ENCODE results near the gene PDSS1.
"Not testable (repeated sequence)": the region's sequence is repeated elsewhere in the genome, so short reads cannot be mapped to it uniquely, and the experiment has no call there.

PDSS1 gene, protein sequence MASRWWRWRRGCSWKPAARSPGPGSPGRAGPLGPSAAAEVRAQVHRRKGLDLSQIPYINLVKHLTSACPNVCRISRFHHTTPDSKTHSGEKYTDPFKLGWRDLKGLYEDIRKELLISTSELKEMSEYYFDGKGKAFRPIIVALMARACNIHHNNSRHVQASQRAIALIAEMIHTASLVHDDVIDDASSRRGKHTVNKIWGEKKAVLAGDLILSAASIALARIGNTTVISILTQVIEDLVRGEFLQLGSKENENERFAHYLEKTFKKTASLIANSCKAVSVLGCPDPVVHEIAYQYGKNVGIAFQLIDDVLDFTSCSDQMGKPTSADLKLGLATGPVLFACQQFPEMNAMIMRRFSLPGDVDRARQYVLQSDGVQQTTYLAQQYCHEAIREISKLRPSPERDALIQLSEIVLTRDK

DNA sequence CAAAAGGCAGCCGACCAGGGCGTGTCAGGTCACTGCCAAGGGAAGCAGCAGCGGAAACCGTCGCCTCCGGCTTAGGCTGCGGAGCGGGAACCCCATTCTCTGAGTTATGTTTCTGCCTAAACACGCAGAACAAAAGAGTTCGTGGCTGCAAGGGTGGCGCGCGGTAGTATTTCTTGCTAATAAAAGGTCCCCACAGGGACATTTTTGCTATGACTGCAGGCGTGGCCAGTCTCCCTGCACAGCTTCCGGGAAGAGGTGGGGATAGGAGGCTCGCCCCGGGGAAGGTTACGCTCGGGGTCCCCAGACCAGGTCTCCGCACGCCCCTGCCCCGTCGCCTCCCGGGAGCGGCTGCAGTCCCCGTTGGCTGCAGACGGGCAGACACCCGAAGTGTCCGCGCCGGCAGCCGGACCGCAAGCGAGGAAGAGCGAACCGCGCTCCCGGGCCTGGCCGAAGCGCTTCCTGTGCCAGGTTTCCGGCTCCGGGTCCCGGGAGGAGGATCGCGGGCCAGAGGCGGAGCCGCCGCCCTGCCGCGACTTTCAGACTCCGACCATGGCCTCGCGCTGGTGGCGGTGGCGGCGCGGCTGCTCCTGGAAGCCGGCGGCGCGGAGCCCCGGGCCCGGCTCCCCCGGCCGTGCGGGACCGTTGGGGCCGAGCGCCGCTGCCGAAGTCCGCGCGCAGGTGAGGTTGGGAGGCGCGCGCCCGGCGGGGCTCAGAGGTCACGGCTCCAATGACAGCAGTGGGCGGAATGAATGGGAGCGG is at the start of gene PDSS1:
Gene PDSS1 (plus strand): TSS at position 539 of the 759 bp plus-strand sequence. CDS start 11 bp downstream, at position 550.
- peak; percentile 87 for DNase-seq

DNA sequence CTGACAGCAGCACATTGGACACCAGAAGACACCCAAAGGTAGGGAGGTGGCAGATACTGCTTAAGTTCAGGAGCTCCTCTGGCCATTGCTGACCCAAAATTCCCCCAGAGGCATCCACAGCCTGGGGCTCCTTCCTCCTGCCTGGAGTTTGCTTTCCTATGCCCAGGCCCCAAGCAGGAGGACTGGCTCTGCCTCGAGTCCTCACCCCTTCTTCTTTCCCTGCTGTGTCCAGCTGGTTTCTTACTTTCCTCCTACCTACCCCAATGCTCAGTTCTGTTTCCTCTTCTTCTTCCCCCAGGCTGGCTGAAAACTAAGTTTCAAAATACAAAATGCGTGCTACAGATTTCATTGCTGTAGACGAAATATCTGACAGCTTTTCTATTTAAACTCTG is 49.3 kb upstream of the PDSS1 start:
- not testable (repeated sequence) for DNase-seq

DNA sequence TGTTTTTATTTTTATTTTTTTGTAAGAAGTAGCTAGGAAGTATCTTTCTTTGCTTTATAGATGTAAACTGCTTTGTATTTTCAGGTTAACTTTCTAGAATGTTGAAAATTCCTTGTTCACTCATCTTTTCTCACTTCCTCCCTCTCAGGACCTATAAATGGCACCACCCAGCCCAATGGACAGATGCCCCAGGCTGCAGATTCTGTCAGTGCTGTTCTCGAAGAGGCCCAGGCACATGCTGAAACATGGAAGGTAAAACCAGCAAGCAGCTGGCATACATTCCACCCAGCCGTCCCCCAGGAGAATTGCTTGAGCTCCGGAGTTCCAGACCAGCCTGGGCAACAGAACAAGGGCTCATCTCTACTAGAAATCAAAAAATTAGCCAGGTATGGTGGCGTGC is 47.1 kb upstream of the PDSS1 start:
- no peak for DNase-seq

DNA sequence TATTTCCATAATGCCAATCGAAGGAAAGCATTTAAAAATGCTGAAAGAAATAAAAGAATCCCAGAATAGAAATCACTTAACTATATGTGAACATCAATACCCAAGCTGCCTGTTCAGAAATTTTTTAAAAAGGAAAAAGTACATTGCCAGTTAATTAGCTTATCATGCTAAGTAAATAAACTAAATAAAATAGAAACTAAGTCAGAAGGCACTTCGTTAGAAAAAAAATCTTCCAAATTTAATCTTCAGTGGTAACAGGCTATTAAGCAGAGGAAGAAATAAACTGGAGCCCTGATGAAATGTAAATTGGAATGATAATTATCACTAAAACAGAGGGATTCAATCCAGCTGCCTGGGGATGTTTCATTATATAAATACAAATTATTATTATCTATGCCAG is 46.0 kb upstream of the PDSS1 start:
- DNase-seq: not testable (repeated sequence)

DNA sequence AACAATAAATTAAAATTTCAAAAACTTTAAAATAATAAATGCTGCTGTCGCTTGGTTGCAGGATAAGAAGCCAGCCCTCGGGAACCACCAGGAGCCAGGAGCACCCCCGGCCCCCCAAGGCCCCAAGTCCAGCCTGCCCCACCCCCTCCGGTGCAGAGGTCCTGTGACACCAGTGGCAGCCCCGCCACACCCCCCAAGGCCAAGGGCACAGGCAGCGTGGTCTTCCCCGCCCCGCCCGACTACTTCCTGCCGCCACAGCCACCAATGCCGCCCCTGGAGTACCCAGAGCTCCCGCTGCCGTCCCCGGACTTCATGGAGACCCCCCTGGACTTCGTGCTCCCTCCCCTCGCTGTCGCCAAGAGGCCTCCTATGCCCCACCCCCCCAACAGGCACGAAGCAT is 44.5 kb upstream of the PDSS1 start:
- no peak for DNase-seq

DNA sequence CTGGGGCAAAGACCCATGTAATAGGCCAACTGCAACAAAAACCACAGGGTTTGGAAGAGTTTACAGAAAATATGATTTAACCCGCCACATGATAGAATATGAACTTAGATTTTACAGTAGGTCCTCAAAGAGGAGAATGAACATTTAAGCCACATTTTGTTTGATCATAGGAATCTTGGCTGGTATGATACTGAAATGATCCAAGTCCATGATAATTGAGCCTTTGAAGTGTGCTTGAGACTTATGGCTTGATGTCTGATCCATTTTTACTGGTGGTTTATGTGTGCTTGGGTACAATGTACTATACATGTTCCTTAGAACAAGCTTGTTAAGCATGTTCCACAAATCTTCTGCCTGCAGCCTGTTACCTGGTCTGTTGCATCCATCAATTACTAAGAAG is 41.8 kb upstream of the PDSS1 start:
- no peak for DNase-seq

DNA sequence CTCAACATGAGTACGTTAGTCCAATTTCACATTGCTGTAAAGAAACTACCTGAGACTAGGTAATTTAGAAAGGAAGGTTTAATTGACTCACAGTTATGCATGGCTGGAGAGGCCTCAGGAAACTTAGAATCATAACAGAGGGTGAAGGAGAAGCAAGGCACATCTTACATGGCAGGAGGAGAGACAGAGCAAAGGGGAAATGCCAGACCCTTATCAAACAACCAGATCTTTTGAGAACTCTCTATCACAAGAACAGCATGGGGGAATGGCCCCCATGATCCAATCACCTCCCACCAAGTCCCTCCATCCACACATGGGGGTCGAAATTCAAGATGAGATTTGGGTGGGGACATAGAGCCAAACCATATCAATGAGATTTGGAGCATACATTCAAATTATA is 34.6 kb upstream of the PDSS1 start:
- no peak for DNase-seq

DNA sequence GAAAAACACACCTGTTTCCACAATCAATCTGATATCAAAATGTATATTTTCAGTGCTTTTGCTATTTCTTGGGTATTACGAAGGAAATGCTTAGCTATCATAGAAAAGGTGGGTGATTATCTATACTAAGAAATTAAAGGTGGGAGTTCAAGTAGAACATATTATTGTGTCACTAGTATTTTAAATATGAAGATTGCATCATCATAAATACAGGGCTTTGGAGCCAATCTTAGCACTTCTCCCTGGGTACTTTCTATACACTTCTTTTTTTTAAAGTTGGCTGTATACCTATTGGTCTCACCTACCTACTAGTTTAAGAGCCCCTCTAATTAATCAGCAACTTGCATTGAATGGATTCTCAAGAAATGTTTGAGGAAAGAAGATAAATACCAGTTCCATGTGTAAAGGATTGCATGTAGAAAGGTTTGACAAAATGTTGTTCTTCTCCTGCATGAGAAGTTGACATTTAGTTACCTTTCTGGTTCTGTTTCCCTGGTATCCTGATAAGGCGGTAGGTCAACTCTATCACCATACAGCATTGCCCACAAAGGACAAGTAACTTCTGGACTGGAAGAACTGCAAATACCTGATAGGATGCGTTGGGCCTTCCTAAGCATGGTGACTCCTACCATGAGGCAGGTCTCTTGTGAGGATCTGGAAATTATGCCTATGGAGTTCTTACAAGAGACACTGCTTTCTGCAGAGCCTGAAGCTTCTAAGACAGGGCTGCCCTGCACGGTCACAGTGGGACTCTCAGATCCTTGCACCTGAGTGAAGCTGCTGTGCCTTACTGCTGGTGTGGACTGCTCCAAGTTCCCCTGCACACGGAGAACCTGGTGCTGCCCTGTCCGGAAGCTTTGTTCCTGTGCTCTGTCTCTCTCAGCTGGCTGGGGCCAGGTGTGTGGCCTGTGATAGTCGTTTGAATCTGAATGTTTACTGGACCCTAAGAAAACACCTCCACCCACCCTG is 32.1 kb upstream of the PDSS1 start:
- no peak for DNase-seq

DNA sequence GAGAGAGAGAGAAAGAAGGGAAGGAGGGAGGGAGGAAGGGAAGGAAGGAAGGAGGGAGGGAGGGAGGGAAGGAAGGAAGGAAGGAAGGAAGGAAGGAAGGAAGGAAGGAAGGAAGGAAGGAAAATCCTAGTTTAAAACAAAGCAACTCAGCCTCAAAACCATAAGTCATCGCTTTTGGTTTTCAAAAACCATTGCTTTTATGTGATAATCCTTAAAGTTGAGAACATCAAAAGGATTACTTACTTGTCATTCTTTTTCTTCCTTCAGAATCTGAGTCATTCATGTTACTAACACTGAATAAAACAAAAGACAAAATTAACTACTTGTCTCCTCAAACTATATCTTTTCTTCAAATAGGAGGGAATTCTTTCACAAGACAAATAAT is 21.6 kb upstream of the PDSS1 start:
- DNase-seq: no peak

DNA sequence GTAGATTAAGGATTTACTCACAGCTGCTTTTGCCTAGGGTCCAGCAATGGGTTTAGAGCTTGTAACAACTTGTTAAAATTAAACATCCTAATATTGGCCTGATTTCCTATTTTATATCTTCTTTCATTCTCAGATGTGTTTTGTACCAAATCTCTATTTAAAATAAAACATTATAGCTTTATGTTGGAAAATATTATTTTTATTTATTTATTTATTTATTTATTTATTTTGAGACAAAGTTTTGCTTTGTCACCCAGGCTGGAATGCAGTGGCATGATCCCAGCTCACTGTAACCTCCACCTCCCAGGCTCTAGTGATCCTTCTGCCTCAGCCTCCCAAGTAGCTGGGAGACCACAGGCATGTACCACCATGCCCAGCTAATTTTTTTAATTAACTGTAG is 17.9 kb upstream of the PDSS1 start:
- no peak for DNase-seq

DNA sequence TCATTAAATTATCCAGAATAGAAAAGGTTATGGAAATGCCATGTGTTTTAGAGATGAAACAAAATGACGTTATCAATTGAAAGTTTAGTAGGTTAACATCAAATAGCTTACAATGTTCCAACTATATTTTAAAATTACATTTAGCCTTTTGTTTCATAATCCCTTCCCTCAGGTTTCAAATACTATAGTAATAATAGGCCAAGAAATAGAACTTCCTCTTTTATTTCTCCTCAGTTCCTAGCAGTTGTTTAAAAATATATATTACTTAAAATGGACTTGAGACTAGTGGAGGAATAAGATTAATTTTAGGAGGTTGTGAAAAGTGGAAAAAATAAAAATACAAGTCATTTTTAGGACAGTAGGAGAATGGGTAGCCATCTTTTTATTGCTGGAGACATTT is 16.4 kb upstream of the PDSS1 start:
- no peak for DNase-seq

DNA sequence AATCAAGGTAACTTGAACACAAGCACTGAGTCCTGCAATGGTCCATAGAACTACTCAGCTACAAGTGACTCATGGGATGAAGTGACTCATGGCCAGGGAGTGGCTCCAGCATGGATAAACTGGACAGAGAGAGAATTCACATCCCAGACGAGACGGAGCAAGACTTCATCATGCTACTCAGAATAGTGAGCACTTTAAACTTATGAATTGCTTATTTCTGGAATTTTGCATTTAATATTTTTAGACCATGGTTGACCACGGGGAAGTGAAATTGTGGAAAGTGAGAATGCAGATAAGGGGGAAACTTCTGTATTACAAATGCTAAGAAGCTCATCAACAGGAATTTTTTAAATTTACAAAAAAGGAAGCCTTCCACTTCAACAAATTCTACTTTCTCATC is 15.5 kb upstream of the PDSS1 start:
- DNase-seq: not testable (repeated sequence)

DNA sequence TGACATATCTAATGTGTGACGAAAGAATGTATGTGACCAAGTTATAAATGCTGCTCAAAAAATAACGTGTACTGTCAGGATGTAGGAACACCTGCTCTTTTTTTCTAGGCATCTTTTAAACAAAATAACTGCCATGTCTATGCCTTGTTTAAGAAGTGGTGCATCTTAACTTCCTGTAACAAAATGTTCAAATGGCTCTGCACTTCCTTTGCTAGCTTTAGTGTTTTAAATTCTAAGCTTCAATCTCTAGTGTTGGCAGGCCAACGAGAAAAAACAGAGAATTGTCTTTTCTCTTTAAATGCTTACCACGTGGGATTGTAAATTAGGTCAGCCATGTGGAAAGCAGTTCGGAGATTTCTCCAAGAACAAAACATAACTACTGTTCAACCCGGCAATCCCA is 14.6 kb upstream of the PDSS1 start:
- no peak for DNase-seq

DNA sequence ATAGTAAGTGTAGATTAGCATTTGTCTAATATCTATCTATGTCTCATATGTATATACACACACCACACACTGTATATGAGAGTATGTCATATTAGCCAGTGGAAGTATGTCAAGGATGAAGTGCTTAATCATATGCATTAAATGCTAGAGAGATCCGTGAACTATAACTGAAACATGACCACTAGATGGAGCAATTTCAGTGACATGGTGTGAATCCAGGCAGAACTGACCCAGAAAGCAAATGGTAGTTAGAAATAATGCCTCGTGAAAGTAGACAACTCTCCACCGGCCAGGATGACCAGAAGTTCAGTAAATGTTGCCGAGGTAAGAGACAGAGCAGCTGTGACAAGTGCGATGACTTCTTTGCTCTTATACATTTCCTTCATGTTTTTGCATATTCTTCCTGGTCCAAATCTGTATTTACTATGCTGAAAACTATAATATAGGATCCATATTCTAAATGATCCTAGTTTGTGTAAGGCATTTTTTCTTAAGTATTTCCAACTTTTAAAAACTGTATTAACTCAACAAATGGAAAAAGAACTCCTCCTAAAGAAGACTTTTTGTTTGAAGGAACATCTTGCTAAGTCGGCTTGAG is 12.7 kb upstream of the PDSS1 start:
- not testable (repeated sequence) for DNase-seq

DNA sequence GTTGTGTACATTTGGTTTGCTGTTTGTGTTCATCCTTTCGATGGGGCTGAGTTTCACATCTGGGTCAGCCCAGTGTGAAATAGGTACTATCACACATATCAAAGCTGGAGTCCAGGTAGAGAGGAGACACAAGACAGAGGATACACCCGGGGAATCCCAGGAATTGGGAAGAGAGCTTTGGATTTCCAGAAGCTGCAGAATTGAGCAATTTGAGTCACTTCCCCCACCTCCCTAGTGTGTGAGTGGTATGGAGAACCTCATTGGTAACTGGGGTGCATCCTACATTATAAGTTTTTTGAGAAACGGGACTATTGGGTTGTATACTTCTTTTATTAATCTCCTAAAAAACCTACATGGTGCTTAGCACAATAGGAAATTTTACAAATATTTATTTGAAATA is 12.1 kb upstream of the PDSS1 start:
- DNase-seq: no peak

DNA sequence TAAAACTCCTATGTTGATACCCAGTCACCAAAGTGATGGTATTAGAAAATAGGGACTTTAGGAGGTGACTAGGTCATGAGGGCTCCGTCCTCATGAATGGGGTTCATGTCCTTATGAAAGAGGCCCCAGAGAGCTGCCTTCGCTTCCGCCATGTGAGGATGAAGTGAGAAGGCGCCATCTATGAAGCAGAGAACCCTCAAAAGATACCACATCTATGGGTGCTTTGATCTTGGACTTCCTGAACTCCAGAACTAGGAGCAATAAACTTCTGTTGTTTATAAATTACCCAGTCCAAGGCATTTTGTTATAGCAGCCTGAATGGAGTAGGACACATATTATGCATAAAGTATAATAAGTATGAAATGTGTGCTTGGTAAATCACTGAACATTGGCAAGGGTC is 8.1 kb upstream of the PDSS1 start:
- DNase-seq: no peak

DNA sequence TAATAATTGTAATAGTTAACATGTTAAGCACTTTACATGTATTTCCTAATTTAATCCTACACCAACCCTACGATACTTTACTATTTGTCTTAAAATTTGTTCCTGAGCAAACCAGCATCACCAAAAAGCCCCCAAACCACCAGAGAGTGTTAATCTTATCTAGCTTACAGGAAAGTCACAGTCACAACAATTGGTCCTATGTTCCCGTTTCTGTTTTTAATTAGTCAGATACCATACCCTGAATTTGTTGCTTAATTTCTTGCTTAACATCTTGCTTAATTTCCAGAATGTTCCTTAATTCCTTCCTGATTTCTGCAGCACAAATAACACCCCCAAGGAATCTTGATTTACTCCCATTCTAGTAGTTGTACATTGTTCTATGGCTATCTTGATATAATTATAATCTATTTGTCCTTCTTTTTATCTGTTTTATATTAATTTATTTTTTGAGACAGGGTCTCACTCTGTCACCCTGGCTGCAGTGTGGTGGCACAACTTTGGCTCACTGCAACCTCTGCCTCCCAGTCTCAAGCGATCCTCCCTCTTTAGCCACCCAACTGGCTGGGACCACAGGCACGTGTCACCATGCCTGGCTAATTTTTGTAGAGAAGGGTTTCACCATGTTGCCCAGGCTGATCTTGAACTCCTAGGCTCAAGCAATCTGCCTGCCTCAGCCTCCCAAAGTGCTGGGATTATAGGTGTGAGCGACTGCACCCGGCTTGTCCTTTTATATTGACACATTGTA is 6.6 kb upstream of the PDSS1 start:
- DNase-seq: no peak

DNA sequence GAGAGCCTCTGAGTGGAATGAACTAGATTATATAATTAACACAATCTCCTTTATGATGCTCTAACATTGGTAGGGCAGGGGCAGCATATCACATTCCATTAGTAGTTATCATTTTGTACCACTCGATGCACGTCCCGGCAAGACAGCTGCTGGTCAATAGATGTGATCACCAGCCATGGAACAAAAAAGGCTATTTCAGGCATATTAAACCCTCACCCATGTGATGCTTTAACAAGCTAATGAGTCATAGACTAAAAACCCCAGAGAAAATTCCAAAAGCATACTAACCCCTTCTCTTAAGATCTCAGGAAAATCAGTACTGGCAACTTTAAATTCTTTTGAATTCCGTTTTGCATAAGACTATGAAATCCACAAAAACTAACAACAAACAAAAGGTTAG is 3.0 kb upstream of the PDSS1 start:
- DNase-seq: not testable (repeated sequence)

DNA sequence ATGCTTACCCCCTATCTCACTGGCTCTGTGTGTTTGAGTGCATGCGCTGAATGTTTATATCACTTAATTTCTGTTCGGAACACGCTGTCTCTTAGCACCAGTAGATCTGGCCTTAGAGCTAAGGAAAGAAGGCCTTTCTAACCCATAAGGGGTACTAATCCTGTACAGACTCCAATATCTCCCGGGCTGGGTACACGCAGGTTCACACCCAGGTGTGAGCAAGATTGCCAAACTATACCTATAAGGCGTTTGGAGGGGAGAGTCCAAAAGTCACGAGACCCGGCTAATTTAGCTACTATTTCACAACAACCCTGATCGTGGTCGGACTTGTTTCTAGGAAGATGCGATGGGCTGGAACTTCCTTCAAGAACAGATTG is 727 bp upstream of the PDSS1 start:
- no peak for DNase-seq

DNA sequence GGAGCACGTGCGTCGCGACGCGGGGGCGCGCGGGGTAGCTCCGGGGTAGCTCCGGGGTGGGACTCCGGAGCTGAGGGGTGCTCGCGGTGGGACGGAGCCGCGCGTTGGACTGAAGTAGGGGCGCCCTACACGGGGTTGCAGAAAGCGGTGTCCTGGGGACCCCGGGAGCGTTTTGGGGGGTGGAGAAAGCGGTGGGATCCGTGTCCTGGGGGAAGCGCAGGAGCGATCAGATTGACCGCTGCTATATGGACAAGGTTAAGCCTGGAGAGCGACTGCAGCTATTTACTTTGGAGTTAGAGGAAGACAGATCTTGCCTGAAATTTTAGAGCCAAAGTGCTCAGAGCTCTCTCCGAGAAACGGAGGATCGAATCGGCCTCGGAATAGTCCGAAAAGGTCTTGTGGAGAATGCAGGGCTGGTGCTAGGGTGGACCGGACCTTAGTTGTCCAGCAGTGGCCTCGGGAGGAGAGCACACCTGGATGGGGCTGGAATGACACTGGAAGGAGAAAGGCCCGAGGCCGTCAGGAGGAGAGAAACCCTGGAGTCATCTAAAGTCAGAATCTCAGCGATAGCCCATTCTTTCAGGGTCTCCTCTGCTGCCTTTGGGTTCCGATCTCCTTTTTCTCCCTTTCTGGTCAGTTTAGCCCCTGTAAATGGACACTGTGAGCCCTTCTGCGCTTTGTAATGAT is 564 bp downstream of the PDSS1 start:
- no peak for DNase-seq

DNA sequence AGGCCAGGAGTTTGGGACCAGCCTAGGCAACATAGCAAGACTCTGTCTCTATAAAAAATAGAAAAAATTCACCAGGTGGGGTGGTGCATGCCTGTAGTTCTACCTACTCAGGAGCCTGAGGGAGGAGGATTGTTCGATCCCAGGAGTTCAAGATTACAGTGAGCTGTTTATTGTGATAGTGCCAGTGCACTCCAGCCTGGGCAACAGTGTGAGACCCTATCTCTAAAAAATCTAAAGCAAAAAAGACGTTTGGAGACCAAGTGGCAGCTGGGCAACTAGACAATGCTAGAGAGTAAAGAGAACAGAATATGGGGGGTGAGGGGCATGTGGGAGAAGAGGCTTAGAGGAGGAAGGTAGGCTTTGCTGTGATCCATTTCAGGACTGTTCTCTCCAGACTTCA is 1.4 kb downstream of the PDSS1 start:
- no peak for DNase-seq
